Pericardium fibroblast (primary cell): ENCODE data around the gene CENPS. TPM values are rescaled to one million over a fixed set of nuclear protein-coding genes. Genes with fewer than 3 reads are reported as not detected.

Source experiments
- total RNA-seq: library from RNA; depleted of rRNA; stranded (reverse); fragments of >200 nt; gene quantifications from 2 replicates; pipeline ENCODE4 v1.2.3, GENCODE V29; 2015

The CENPS gene
- total RNA-seq = 5.4 and 6.5 TPM in 2 replicates

GRCh38 chr1:10430216-10431069 is at the start of gene CENPS:
Gene CENPS (plus strand): TSS chr1:10430433. CDS start chr1:10430518, 85 bp downstream.

GRCh38 chr1:10398734-10399443 is 31.3 kb upstream of the CENPS start, which contains the start of gene PGD:
Gene PGD (plus strand): TSS chr1:10399064. CDS start chr1:10399118, 54 bp downstream.

GRCh38 chr1:10449751-10450150 is 19.5 kb downstream of the CENPS start, which contains the start of gene CORT:
Gene CORT (plus strand): TSS chr1:10450031. CDS start chr1:10450224, 193 bp downstream.

GRCh38 chr1:10472220-10473144 is 42.2 kb downstream of the CENPS start, which contains the start of gene DFFA:
Gene DFFA (minus strand): TSS chr1:10472529. CDS start chr1:10472458, 71 bp downstream.

GRCh38 chr1:10474613-10475507 is 44.6 kb downstream of the CENPS start, which contains the start of gene PEX14:
Gene PEX14 (plus strand): TSS chr1:10474950. CDS start chr1:10474967, 17 bp downstream.

Other genes starting within 250 kb of the CENPS start
- gene KIF1B, start 219.9 kb upstream of the CENPS start, total RNA-seq = 15.1 and 22.8 TPM in 2 replicates
- gene PGD, start 31.4 kb upstream of the CENPS start, total RNA-seq = 138 and 245 TPM in 2 replicates
- not detected in 2 replicates for gene CORT, start 19.6 kb downstream of the CENPS start, total RNA-seq
- gene DFFA, start 42.1 kb downstream of the CENPS start, total RNA-seq = 21.1 and 23.6 TPM in 2 replicates
- 11.0 and 18.8 TPM in 2 replicates for gene PEX14, start 44.5 kb downstream of the CENPS start, total RNA-seq